Measurements from ENCODE around the gene DNAJC24.

Gene DNAJC24

DNA sequence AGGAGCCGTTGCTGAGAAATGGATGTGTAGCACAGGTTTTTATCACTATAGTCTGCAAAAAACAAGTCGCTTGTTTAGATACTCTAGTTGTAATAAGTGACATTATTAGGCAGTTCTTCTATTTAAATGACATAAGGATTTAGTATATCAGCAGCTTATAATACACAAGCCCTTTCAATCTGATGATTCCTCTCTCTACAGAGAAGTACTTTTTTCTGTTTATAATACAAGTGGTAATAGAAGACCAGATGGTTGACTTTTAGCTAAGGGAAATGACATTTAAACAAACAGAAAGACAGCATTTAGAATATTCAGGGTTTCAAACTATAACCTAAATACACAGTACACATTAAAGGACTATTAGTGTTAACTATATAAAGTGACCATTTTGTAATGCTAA lies 79.4 kb downstream of the DNAJC24 start:
- H3K27ac ChIP-seq = no peak overlapping the region
- TF ChIP-seq CTCF (conservative IDR thresholded peaks at IDR 0.05) = no peak

- no peak for TF ChIP-seq CTCF (conservative IDR thresholded peaks at IDR 0.05)
- H3K27ac ChIP-seq = no peak overlapping the region
These were observed 81.2 kb downstream of the DNAJC24 start for GRCh38 chr11:31450841-31451240.

- no peak for TF ChIP-seq CTCF (conservative IDR thresholded peaks at IDR 0.05)
- no peak overlapping the region for H3K27ac ChIP-seq
These were observed 85.5 kb downstream of the DNAJC24 start for GRCh38 chr11:31455177-31455576.

GRCh38 chr11:31464436-31464835 lies 94.8 kb downstream of the DNAJC24 start:
- no peak overlapping the region for H3K27ac ChIP-seq
- no peak for TF ChIP-seq CTCF (conservative IDR thresholded peaks at IDR 0.05)

DNA sequence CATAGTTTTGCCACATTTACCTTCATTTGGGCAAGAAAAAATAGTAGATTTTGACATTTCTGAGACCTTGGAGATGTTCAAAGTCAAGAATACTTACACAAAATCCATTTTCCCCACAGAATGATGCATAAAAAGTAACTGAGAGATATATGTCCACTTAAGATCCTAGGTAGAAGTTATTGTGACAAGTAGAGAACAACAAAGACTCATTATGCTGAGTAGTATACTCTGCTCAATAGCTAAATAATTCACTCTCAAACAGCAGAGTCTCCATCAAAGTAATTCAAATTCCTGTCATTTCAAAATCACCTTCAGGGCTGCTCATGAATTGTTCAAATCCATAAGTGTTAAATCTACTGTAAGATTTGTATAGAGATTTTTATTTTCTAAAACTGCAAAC lies 104.4 kb downstream of the DNAJC24 start:
- no peak overlapping the region for H3K27ac ChIP-seq
- no peak for TF ChIP-seq CTCF (conservative IDR thresholded peaks at IDR 0.05)

DNA sequence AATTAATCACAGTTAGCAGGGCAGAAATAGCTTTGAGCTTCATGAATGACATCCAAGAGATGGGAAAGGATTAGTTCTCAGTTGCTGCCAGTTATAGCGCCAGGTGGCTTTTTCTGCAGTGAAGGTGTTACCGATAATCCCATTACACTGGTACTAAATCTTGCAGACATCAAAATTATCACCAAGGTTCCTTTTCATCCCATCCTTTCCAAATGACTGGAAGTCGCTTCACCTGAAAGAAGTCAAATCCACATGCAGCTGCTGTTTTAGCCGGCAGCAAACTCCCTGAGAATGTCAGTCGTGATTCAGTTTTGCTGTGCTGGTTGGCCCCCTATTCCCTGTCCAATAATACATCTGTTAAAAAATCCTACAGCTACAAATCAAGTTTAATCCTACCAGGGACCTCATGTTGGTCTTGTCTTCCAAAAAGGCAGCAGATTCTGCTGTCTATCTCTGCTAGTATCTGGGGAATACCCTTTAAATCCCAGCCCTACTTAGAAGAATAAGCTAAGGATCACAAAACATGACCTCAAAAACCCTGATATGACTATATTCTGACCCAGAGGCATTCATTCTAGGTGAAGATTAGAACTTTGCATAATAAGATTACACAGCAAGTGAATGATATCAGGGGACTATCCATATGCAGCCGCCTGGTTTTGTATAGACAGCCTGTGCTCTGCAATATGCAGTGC lies 108.0 kb downstream of the DNAJC24 start:
- H3K27ac ChIP-seq = no peak overlapping the region
- no peak for TF ChIP-seq CTCF (conservative IDR thresholded peaks at IDR 0.05)

- H3K27ac ChIP-seq = no peak overlapping the region
- TF ChIP-seq CTCF (conservative IDR thresholded peaks at IDR 0.05) = no peak
These were observed 108.5 kb downstream of the DNAJC24 start for GRCh38 chr11:31478223-31478590.

Measured in VCaP (cell line).